GM18502 (cell line): ENCODE results near the gene PERM1.
"Not testable (repeated sequence)": the region's sequence is repeated elsewhere in the genome, so short reads cannot be mapped to it uniquely, and the experiment has no call there.

Experiments
- ATAC-seq: cut with Tn5 transposase; IDR thresholded peaks from one replicate; pipeline ENCODE4 v1.9.1; 2021; ENCODE audit warnings: mild to moderate bottlenecking; ENCODE audit not compliant: unreplicated experiment, poor library complexity

PERM1 gene

GRCh38 chr1:1014799-1015681 lies 33.1 kb upstream of the PERM1 start:
- no peak for ATAC-seq

GRCh38 chr1:1013922-1014648 lies 32.2 kb upstream of the PERM1 start:
- peak; percentile 22 for ATAC-seq

GRCh38 chr1:1013105-1013921 lies 31.4 kb upstream of the PERM1 start, which contains the start of gene ISG15:
ISG15 (plus strand) TSS chr1:1013497; CDS start chr1:1013574, 77 bp downstream.
- ATAC-seq: peak; percentile 76

- not testable (repeated sequence) for ATAC-seq
Observed at GRCh38 chr1:1012736-1013104, 30.8 kb upstream of the PERM1 start.

- no peak for ATAC-seq
Observed at GRCh38 chr1:1011396-1011949, 29.6 kb upstream of the PERM1 start.

- ATAC-seq: not testable (repeated sequence)
Observed at GRCh38 chr1:1010131-1010530, 28.2 kb upstream of the PERM1 start.

- ATAC-seq: no peak
Observed at GRCh38 chr1:1006305-1007159, 24.6 kb upstream of the PERM1 start.

- no peak for ATAC-seq
Observed at GRCh38 chr1:1005774-1006304, 23.9 kb upstream of the PERM1 start.

GRCh38 chr1:1004780-1005697 lies 23.1 kb upstream of the PERM1 start:
- ATAC-seq: no peak

- no peak for ATAC-seq
Observed at GRCh38 chr1:1004420-1004779, 22.5 kb upstream of the PERM1 start.

- ATAC-seq: no peak
Observed at GRCh38 chr1:1003618-1004419, 21.9 kb upstream of the PERM1 start.

- ATAC-seq: no peak
Observed at GRCh38 chr1:1001057-1001783, 19.3 kb upstream of the PERM1 start.

- ATAC-seq: peak; percentile 34
Observed at GRCh38 chr1:1000357-1001056, 18.6 kb upstream of the PERM1 start.

GRCh38 chr1:999725-1000356 lies 17.9 kb upstream of the PERM1 start, which contains the start of gene HES4:
HES4 (minus strand) TSS chr1:1000097; CDS start chr1:999973, 124 bp downstream.
- peak; percentile 48 for ATAC-seq

GRCh38 chr1:998995-999724 lies 17.3 kb upstream of the PERM1 start:
- no peak for ATAC-seq
